Measurements from ENCODE around the gene SLC10A3. TPM values are rescaled to one million over a fixed set of nuclear protein-coding genes. Genes with fewer than 3 reads are reported as not detected.

Gene SLC10A3
- total and polyA plus RNA-seq, 7 experiments from 2014 or later: 11.7 to 58.7 (median 20.1) TPM

DNA sequence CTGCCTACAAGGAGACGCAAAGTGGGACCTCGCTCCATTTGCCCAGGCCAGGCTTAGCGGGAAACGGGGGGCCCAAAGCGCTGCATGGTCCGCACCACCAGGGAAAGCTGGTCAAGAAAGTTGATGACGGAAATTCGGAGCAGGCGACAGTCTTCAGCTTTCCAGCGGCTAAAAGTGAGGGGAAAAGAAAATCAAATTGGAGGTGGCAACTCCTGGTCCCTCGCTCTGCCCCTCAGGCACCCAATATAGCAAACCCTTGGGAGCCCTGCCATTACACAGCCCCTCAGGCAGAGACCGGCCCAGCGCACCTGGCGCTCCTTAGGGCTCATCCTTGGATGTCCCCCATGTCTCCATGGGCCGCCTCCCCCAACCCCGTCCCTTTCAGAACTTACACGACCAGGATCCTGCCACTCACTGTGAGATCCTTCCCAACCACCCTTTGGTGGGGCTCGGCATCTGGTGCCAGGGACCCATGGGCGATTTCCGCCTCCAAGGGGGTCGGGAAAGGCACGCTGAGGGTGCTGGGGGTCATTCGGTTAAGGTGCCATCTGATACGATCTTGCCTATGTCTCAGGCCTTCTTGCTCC, 12.4 kb downstream of the SLC10A3 start:
- H3K4me3 ChIP-seq (ENCODE audit: low read length): peak overlapping the region; percentile 79
- Mint-ChIP-seq H3K9me3 (peaks cover 0 to under 1% (median 0%) of the 10 kb centered on the region in 11 donors), H3K4me3 (peak overlapping the region; percentile 80 to 94 (median 82)), H3K4me1 (peaks cover 10 to 39% (median 23%) of the 10 kb centered on the region in 7 donors), H3K27me3 (no peaks in the 10 kb centered on the region), H3K36me3 (peaks cover 0 to 5% (median 0%) of the 10 kb centered on the region in 5 donors), H3K27ac (peak overlapping the region; percentile 59 to 90 (median 81))
- no peaks in the 10 kb centered on the region for H3K9me3 ChIP-seq (ENCODE audit: control insufficient read depth in 2 of 3, low read length in 3 of 3)
- H3K4me1 ChIP-seq (ENCODE audit: control insufficient read depth in 2 of 2, insufficient read depth in 2 of 2, low read length in 2 of 2): peaks cover 4 to 14% of the 10 kb centered on the region in 2 donors
- ChIA-PET CTCF (no interaction called here), POLR2A (interaction anchor here (0.9 to 3.8 kb wide), 8 partner anchors 8 to 411 kb away, joined by 3 to 31 read pairs (median 7); partner anchors contain the start of genes PLXNA3, SLC10A3, TAFAZZIN and UBL4A)
- H3K27me3 ChIP-seq (ENCODE audit: control insufficient read depth in 2 of 2, insufficient read depth in 2 of 2, low read length in 2 of 2): no peaks in the 10 kb centered on the region
- ATAC-seq (no peak), DNase-seq (no peak)
- intact Hi-C loops (cut with micrococcal nuclease): loop anchor here (2.0 to 5.0 kb wide), 6 partner anchors 36 to 81 kb away; partner anchors contain the start of genes FAM3A (in 1 of the 2), FAM50A (in 1 of the 2), GDI1 (in 1 of the 2) and RPL10 (in 1 of the 2)
- H3K36me3 ChIP-seq (ENCODE audit: control insufficient read depth in 2 of 3, insufficient read depth in 3 of 3, low read length in 3 of 3): no peaks in the 10 kb centered on the region
- H3K27ac ChIP-seq (ENCODE audit: low read depth, low read length): peak overlapping the region; percentile 90

DNA sequence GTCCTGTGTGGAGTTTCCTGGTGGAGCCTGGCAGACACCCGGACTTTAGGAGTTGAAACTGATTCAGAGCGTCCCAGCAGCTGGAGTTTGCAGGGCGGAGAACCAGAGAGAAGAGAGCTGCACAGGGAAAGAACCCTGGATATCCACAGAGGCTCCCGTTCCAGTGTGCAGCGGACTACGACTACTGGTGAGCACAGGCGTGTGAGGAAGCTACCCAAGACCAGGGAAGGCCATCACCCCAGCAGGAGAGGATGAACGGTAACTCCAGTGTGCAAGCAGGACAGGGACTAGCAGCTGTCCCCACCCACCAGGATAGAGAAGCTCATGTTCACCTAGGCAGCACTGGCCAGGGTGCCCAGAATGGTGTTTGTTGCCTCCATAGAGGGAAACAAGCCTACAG, 13.6 kb downstream of the SLC10A3 start:
- intact Hi-C loops (cut with micrococcal nuclease): loop anchor here (5.0 kb wide), 3 partner anchors 35 to 80 kb away; partner anchors contain the start of genes FAM50A (in 1 of the 2), RPL10 (in 1 of the 2) and TAFAZZIN (in 1 of the 2)
- Histone ChIP-seq H3K4me3 (ENCODE audit: low read length) (no peak overlapping the region), H3K27me3 (ENCODE audit: control insufficient read depth in 2 of 2, insufficient read depth in 2 of 2, low read length in 2 of 2) (no peaks in the 10 kb centered on the region), H3K4me1 (ENCODE audit: control insufficient read depth in 2 of 2, insufficient read depth in 2 of 2, low read length in 2 of 2) (peaks cover 4 to 14% of the 10 kb centered on the region in 2 donors), H3K27ac (ENCODE audit: low read depth, low read length) (no peak overlapping the region), H3K9me3 (ENCODE audit: control insufficient read depth in 2 of 3, low read length in 3 of 3) (no peaks in the 10 kb centered on the region), H3K36me3 (ENCODE audit: control insufficient read depth in 2 of 3, insufficient read depth in 3 of 3, low read length in 3 of 3) (peaks cover 0 to 2% (median 0%) of the 10 kb centered on the region in 3 experiments)
- Mint-ChIP-seq H3K9me3 (peaks cover 0 to 2% (median 0%) of the 10 kb centered on the region in 11 donors), H3K4me3 (peak overlapping the region in 6 of 10 donors; percentile 39 to 82 (median 72)), H3K36me3 (peaks cover 0 to 5% (median 0%) of the 10 kb centered on the region in 5 donors), H3K4me1 (peaks cover 8 to 35% (median 23%) of the 10 kb centered on the region in 7 donors), H3K27ac (peak overlapping the region in 5 of 9 donors; percentile 24 to 90 (median 51)), H3K27me3 (no peaks in the 10 kb centered on the region)
- ChIA-PET POLR2A (interaction anchor here (0.8 to 3.8 kb wide), 10 partner anchors 9 to 410 kb away, joined by 3 to 31 read pairs (median 4); partner anchors contain the start of genes PLXNA3, SLC10A3 and UBL4A), CTCF (interaction anchor here (0.5 kb wide), 1 partner anchor 49 kb away, joined by 3 read pairs; no protein-coding TSS in a partner anchor)
- DNase-seq: no peak
- ATAC-seq: no peak

DNA sequence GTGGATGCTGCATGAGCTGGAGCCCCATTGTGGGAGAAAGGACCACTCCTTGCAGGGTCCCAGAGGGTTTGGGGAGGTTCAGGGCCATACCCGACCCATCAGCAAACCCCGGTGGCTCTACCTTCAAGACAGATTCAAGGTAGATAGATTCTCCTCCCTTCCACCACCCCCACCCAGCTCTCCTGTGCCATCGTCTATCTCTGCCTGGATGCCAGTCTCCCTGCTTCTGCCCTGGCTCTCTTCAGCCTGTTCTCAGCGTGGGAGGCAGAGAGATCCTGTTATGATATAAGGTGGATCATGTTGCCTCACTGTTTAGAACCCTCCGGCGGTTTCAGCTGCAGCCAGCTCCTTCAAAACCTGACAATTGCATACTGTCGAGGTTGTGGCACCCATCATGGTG, 16.7 kb downstream of the SLC10A3 start:
- no peaks in the 10 kb centered on the region for H3K9me3 ChIP-seq (ENCODE audit: control insufficient read depth in 2 of 3, low read length in 3 of 3)
- no peak for ATAC-seq
- ChIA-PET POLR2A (interaction anchor here (1.2 kb wide), 1 partner anchor 16 kb away, joined by 3 read pairs; no protein-coding TSS in a partner anchor), CTCF (interaction anchor here (0.6 kb wide), 1 partner anchor 862 kb away, joined by 3 read pairs; no protein-coding TSS in a partner anchor)
- H3K27me3 Mint-ChIP-seq: no peaks in the 10 kb centered on the region
- peaks cover 4 to 27% (median 20%) of the 10 kb centered on the region in 7 donors for H3K4me1 Mint-ChIP-seq
- no peaks in the 10 kb centered on the region for H3K27me3 ChIP-seq (ENCODE audit: control insufficient read depth in 2 of 2, insufficient read depth in 2 of 2, low read length in 2 of 2)
- H3K4me3 ChIP-seq (ENCODE audit: low read length): no peak overlapping the region
- no peak overlapping the region for H3K4me3 Mint-ChIP-seq
- H3K27ac ChIP-seq (ENCODE audit: low read depth, low read length): no peak overlapping the region
- intact Hi-C loops (cut with micrococcal nuclease): no loop called here
- H3K9me3 Mint-ChIP-seq: peaks cover 0 to 2% (median 0%) of the 10 kb centered on the region in 11 donors
- peak overlapping the region in 2 of 9 donors; percentile 23 to 49 for H3K27ac Mint-ChIP-seq
- no peak for DNase-seq
- H3K36me3 Mint-ChIP-seq: peaks cover 0 to 5% (median 0%) of the 10 kb centered on the region in 5 donors
- H3K4me1 ChIP-seq (ENCODE audit: control insufficient read depth in 2 of 2, insufficient read depth in 2 of 2, low read length in 2 of 2): peaks cover 0 to 14% of the 10 kb centered on the region in 2 donors
- H3K36me3 ChIP-seq (ENCODE audit: control insufficient read depth in 2 of 3, insufficient read depth in 3 of 3, low read length in 3 of 3): peaks cover 0 to 27% (median 0%) of the 10 kb centered on the region in 3 experiments

DNA sequence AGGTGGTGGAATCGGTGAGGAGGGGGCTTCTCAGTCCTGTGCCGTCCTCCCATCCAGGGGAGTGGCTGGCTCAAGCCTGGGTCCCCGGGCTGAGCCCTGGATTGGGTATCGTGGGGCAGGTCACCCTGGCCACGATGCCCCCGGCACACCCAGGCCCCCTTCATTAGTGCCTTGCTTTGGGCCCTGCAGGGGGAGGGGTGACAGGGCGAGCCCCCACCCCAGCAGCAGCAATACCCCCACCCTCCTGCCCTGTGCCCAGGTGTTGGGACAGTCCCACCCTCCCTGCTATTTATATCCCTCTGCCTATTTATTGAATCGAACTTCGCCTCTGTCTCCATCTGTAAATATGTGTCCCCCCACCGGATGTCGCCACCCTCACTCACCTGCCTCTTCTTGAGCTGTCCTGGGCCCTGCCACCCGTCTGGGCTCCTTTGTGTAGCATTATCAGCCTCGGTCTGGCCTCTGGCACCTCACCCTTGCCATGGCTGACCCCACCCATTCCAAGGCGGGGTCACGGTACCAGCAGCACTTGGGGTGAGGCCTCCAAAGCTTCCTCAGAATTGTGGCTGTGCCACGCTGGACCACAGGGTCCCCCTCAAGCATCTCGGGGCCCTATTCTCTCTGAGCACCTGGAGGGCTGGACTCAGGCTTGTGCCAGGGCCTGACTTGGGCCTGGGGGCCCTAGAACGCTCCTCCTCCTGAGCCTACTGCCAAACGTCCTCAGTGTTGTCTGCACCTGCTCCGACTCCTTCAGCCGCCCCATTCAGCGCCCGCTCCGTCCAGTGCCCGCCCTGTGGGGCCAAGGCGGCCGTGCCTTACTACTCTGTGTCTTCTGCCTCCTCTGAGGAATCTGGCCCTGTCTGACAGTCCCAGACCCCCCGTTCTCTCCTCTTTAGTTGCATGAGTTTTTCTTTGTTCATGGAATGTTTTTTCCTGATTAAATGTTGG, 17.5 kb downstream of the SLC10A3 start:
- POLR2A ChIA-PET: interaction anchor here (1.2 kb wide), 1 partner anchor 15 kb away, joined by 3 read pairs; no protein-coding TSS in a partner anchor
- Mint-ChIP-seq H3K27me3 (no peaks in the 10 kb centered on the region), H3K36me3 (peaks cover 0 to 5% (median 0%) of the 10 kb centered on the region in 5 donors), H3K4me1 (peaks cover 2 to 22% (median 18%) of the 10 kb centered on the region in 7 donors), H3K9me3 (peaks cover 0 to 2% (median 0%) of the 10 kb centered on the region in 11 donors), H3K4me3 (no peak overlapping the region), H3K27ac (peak overlapping the region in 1 of 9 donors; percentile 10)
- ATAC-seq (no peak), DNase-seq (no peak)
- no peaks in the 10 kb centered on the region for H3K27me3 ChIP-seq (ENCODE audit: control insufficient read depth in 2 of 2, insufficient read depth in 2 of 2, low read length in 2 of 2)
- no peak overlapping the region for H3K27ac ChIP-seq (ENCODE audit: low read depth, low read length)
- CTCF ChIA-PET: interaction anchor here (0.6 kb wide), 1 partner anchor 861 kb away, joined by 3 read pairs; no protein-coding TSS in a partner anchor
- H3K9me3 ChIP-seq (ENCODE audit: control insufficient read depth in 2 of 3, low read length in 3 of 3): no peaks in the 10 kb centered on the region
- peaks cover 0 to 12% of the 10 kb centered on the region in 2 donors for H3K4me1 ChIP-seq (ENCODE audit: control insufficient read depth in 2 of 2, insufficient read depth in 2 of 2, low read length in 2 of 2)
- peaks cover 0 to 34% (median 0%) of the 10 kb centered on the region in 3 experiments for H3K36me3 ChIP-seq (ENCODE audit: control insufficient read depth in 2 of 3, insufficient read depth in 3 of 3, low read length in 3 of 3)
- intact Hi-C loops (cut with micrococcal nuclease): no loop called here
- no peak overlapping the region for H3K4me3 ChIP-seq (ENCODE audit: low read length)

- peaks cover 2 to 13% (median 11%) of the 10 kb centered on the region in 7 donors for H3K4me1 Mint-ChIP-seq
- CTCF ChIA-PET: no interaction called here
These were observed 18.4 kb downstream of the SLC10A3 start for GRCh38 chrX:154471839-154472684.

More at GRCh38 chrX:154471839-154472684, 18.4 kb downstream of the SLC10A3 start:
- intact Hi-C loops (cut with micrococcal nuclease): no loop called here
- H3K27ac ChIP-seq (ENCODE audit: low read depth, low read length): no peak overlapping the region
- peaks cover 0 to 39% (median 0%) of the 10 kb centered on the region in 3 experiments for H3K36me3 ChIP-seq (ENCODE audit: control insufficient read depth in 2 of 3, insufficient read depth in 3 of 3, low read length in 3 of 3)
- peaks cover 0 to 2% (median 0%) of the 10 kb centered on the region in 11 donors for H3K9me3 Mint-ChIP-seq
- H3K4me1 ChIP-seq (ENCODE audit: control insufficient read depth in 2 of 2, insufficient read depth in 2 of 2, low read length in 2 of 2): peaks cover 0 to 3% of the 10 kb centered on the region in 2 donors
- DNase-seq (no peak), ATAC-seq (no peak)
- H3K9me3 ChIP-seq (ENCODE audit: control insufficient read depth in 2 of 3, low read length in 3 of 3): no peaks in the 10 kb centered on the region
- POLR2A ChIA-PET: interaction anchor here (1.2 kb wide), 1 partner anchor 15 kb away, joined by 3 read pairs; no protein-coding TSS in a partner anchor
- H3K27ac Mint-ChIP-seq: peak overlapping the region in 1 of 9 donors; percentile 51
- H3K4me3 Mint-ChIP-seq: no peak overlapping the region
- peaks cover 0 to 5% (median 0%) of the 10 kb centered on the region in 5 donors for H3K36me3 Mint-ChIP-seq
- H3K27me3 Mint-ChIP-seq: no peaks in the 10 kb centered on the region
- H3K27me3 ChIP-seq (ENCODE audit: control insufficient read depth in 2 of 2, insufficient read depth in 2 of 2, low read length in 2 of 2): no peaks in the 10 kb centered on the region
- H3K4me3 ChIP-seq (ENCODE audit: low read length): no peak overlapping the region
